Effector memory CD4-positive, alpha-beta T cell (primary cell): ENCODE data around the gene CNR2.
"Not testable (repeated sequence)": the region's sequence is repeated elsewhere in the genome, so short reads cannot be mapped to it uniquely, and the experiment has no call there.

Experiments used
- DNase-seq, 3 donors: peaks; one replicate each; pipeline ENCODE4 v3.0.0-alpha.2; 2020
- H3K27ac ChIP-seq: 2 replicates; pipeline ENCODE4 v1.7.0; 2013; ENCODE audit warnings: mild to moderate bottlenecking, low read length, moderate library complexity; ENCODE audit not compliant: insufficient read depth, poor library complexity, severe bottlenecking
- H3K27me3 ChIP-seq: replicated peaks from 2 replicates; pipeline ENCODE4 v1.7.0; 2013; ENCODE audit warnings: mild to moderate bottlenecking, low read length; ENCODE audit not compliant: insufficient read depth, control insufficient read depth, poor library complexity, severe bottlenecking
- H3K36me3 ChIP-seq: 2 replicates; pipeline ENCODE4 v1.7.0; 2013; ENCODE audit warnings: mild to moderate bottlenecking, low read length, moderate library complexity; ENCODE audit not compliant: control insufficient read depth, insufficient read depth
- H3K4me1 ChIP-seq: 2 replicates; pipeline ENCODE4 v1.7.0; 2013; ENCODE audit warnings: low read length, mild to moderate bottlenecking; ENCODE audit not compliant: control insufficient read depth, insufficient read depth, poor library complexity, severe bottlenecking
- H3K4me3 ChIP-seq: 2 replicates; pipeline ENCODE4 v1.7.0; 2013; ENCODE audit warnings: low read length, low read depth, mild to moderate bottlenecking; ENCODE audit not compliant: insufficient read depth, poor library complexity, severe bottlenecking
- H3K9me3 ChIP-seq: 2 replicates; pipeline ENCODE4 v1.7.0; 2013; ENCODE audit warnings: mild to moderate bottlenecking, low read length, moderate library complexity; ENCODE audit not compliant: control insufficient read depth

Gene CNR2

DNA sequence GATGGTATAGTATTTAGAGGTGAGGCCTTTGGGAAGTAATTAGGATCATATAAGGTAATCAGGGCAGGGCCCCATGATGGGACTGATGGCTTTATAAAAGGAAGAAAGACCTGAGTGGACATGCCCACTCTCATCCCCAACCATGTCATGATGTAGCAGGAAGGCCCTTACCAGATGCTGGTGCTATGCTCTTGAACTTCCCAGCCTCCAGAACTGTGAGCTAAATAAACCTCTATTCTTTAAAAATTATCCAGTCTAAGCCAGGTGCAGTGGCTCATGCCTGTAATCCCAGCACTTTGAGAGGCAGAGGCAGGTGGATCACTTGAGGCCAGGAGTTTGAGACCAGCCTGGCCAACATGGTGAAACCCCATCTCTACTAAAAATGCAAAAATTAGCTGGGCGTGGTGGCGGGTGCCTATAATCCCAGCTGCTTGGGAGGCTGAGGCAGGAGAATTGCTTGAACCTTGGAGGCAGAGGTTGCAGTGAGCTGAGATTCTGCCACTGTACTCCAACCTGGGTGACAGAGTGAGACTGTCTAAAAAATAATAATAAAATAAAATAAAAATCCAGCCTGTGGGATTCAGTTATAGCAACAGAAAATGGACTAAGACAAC, 65.6 kb downstream of the CNR2 start:
- H3K36me3 ChIP-seq: peaks cover 24% of the 10 kb centered on the region
- H3K4me1 ChIP-seq, H3K9me3 ChIP-seq, H3K4me3 ChIP-seq, H3K27me3 ChIP-seq, DNase-seq, H3K27ac ChIP-seq: not testable (repeated sequence)

DNA sequence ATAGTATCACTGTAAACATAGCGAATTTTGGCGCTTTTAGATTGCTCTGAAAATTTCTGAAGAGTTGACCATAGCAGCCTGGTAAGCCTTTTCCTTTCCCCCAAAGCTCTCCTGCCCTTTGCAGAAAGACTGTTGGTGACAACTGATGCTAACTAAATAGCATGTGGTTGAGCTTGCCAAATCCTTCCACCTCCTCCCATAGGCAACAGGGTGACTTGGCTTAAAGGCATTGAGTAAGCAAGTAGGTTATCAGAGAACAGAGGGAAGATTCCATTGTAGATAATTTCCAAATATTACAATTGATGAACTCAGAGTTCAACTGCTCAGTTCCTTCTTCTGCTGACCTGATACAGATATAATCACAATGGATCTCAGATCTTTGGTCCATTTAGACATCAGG, 68.0 kb downstream of the CNR2 start:
- Histone ChIP-seq H3K27ac (no peak overlapping the region), H3K27me3 (no peaks in the 10 kb centered on the region), H3K4me3 (no peak overlapping the region), H3K36me3 (peaks cover 24% of the 10 kb centered on the region), H3K4me1 (no peaks in the 10 kb centered on the region), H3K9me3 (no peaks in the 10 kb centered on the region)
- no peak for DNase-seq

- no peak overlapping the region for H3K27ac ChIP-seq
- DNase-seq: no peak
- H3K36me3 ChIP-seq: peaks cover 23% of the 10 kb centered on the region
- no peaks in the 10 kb centered on the region for H3K9me3 ChIP-seq
- H3K4me1 ChIP-seq: no peaks in the 10 kb centered on the region
- H3K4me3 ChIP-seq: no peak overlapping the region
- H3K27me3 ChIP-seq: no peaks in the 10 kb centered on the region
Measured at GRCh38 chr1:23843644-23844043, 69.5 kb downstream of the CNR2 start.

GRCh38 chr1:23838401-23838866, 74.7 kb downstream of the CNR2 start:
- Histone ChIP-seq H3K4me3 (peak overlapping the region; percentile 18), H3K27ac (no peak overlapping the region), H3K36me3 (no peaks in the 10 kb centered on the region), H3K4me1 (peaks cover 7% of the 10 kb centered on the region), H3K27me3 (no peaks in the 10 kb centered on the region), H3K9me3 (no peaks in the 10 kb centered on the region)
- peak; percentile 62 to 64 (median 62) for DNase-seq

DNA sequence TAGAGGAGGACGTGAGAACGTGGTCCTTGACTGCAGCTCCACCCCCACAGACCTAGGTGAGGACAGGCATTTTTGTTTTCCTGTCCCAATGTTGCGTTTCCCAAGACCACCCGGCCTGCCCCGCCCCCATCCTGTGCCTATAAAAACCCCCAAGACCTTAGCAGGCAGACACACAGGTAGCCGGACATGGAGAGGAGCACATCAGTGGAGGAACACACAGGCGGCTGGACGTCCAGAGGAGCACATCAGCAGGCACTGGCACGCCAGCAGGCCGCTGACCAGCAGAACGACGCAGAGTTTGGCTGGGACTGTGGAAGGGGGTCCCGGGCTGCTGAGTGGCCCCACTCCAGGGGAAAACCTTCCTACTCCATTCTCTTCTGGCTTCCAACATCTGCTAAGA, 75.3 kb downstream of the CNR2 start:
- DNase-seq: no peak
- Histone ChIP-seq H3K27ac (no peak overlapping the region), H3K27me3 (no peaks in the 10 kb centered on the region), H3K36me3 (no peaks in the 10 kb centered on the region), H3K4me3 (peak overlapping the region; percentile 18), H3K4me1 (peaks cover 7% of the 10 kb centered on the region), H3K9me3 (no peaks in the 10 kb centered on the region)

- Histone ChIP-seq H3K27me3 (no peaks in the 10 kb centered on the region), H3K4me1 (peaks cover 7% of the 10 kb centered on the region), H3K36me3 (no peaks in the 10 kb centered on the region), H3K27ac (no peak overlapping the region), H3K4me3 (no peak overlapping the region), H3K9me3 (no peaks in the 10 kb centered on the region)
- DNase-seq: no peak
Measured at GRCh38 chr1:23836037-23836436, 77.1 kb downstream of the CNR2 start.

DNA sequence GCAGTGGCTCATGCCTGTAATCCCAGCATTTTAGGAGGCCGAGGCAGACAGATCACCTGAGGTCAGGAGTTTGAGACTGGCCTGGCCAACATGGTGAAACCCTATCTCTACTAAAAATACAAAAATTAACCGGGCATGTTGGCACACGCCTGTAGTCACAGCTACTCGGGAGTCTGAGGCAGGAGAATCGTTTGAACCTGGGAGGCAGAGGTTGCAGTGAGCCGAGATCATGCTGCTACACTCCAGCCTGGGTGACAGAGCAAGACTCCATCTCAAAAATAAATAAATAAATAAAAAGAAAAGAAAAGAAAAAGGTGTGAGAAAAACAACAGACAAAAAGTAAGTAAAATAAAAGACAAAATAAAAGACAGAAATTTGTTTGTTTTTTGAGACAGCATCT, 79.0 kb downstream of the CNR2 start:
- H3K4me3 ChIP-seq, H3K27me3 ChIP-seq, DNase-seq, H3K9me3 ChIP-seq, H3K36me3 ChIP-seq, H3K4me1 ChIP-seq, H3K27ac ChIP-seq: not testable (repeated sequence)

GRCh38 chr1:23827717-23828116, 85.4 kb downstream of the CNR2 start:
- DNase-seq: no peak
- no peaks in the 10 kb centered on the region for H3K27me3 ChIP-seq
- H3K4me1 ChIP-seq: no peaks in the 10 kb centered on the region
- H3K4me3 ChIP-seq: no peak overlapping the region
- no peaks in the 10 kb centered on the region for H3K9me3 ChIP-seq
- no peaks in the 10 kb centered on the region for H3K36me3 ChIP-seq
- no peak overlapping the region for H3K27ac ChIP-seq

DNA sequence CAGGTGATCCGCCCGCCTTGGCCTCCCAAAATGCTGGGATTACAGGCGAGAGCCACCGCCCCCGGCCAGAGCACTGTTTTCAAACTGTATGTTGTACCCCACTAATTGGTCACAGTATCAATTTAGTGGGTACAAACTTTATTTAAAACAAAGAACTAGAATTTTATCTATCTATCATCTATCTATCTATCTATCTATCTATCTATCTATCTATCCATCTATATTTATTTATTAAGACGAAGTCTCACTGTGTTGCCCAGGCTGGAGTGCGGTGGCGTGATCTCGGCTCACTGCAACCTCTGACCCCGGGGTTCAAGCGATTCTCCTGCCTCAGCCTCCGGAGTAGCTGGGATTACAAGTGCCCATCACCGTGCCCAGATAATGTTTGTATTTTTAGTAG, 86.6 kb downstream of the CNR2 start:
- H3K4me1 ChIP-seq, H3K36me3 ChIP-seq, DNase-seq, H3K27ac ChIP-seq, H3K9me3 ChIP-seq, H3K4me3 ChIP-seq, H3K27me3 ChIP-seq: not testable (repeated sequence)

DNA sequence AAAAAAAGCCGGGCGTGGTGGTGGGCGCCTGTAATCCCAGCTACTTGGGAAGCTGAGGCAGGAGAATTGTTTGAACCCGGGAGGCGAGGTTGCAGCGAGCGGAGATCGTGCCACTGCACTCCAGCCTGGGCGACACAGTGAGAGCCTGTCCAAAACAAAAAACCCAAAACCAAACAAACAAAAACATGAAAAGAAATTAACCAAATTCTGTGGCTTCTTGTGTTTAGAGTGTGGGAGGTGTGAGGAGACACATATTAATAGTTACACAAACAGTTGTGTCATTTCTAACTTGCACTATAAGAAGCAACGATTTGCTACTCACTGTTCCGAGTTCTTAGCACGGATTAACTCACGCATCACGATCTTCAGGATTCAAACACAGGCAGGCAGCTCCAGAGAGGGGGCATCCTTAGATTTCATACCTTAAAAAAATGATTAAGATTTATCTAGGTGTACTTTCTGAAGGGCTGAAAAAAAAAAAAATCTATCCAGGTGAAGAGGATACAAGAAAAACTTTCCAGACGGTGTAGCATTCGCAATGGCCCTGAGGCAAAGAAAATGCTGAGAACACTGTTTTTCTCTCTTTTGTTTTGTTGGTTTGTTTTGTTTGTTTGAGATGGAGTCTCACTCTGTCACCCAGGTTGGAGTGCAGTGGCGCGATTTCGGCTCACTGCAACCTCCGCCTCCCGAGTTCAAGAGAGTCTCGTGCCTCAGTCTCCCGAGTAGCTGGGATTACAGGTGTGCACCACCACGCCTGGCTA, 87.2 kb downstream of the CNR2 start:
- H3K27ac ChIP-seq: peak overlapping the region; percentile 88
- peak overlapping the region; percentile 96 for H3K4me3 ChIP-seq

More for the DNA sequence above, 87.2 kb downstream of the CNR2 start:
- H3K36me3 ChIP-seq: no peaks in the 10 kb centered on the region
- no peaks in the 10 kb centered on the region for H3K27me3 ChIP-seq
- no peak for DNase-seq
- no peaks in the 10 kb centered on the region for H3K4me1 ChIP-seq
- no peaks in the 10 kb centered on the region for H3K9me3 ChIP-seq
